Iris pigment epithelial cell (primary cell): ENCODE measurements around the gene MED10.
A peak's percentile ranks its signal among the peaks of the same experiment; 100 is the strongest.

Experiments used
- DNase-seq: peaks from one replicate; pipeline ENCODE4 v3.0.0-alpha.2; 2011; ENCODE audit warnings: low read depth

The MED10 gene

GRCh38 chr5:6348476-6349000 is 29.8 kb downstream of the MED10 start:
- no peak for DNase-seq

- DNase-seq = no peak
These were observed 30.7 kb downstream of the MED10 start for GRCh38 chr5:6347673-6348072.

- no peak for DNase-seq
These were observed 31.2 kb downstream of the MED10 start for GRCh38 chr5:6347165-6347564.

- DNase-seq = no peak
These were observed 33.8 kb downstream of the MED10 start for GRCh38 chr5:6344593-6344989.

- DNase-seq = no peak
These were observed 34.3 kb downstream of the MED10 start for GRCh38 chr5:6343951-6344592.

GRCh38 chr5:6342689-6343315 is 35.5 kb downstream of the MED10 start:
- no peak for DNase-seq

GRCh38 chr5:6340100-6340499 is 38.2 kb downstream of the MED10 start:
- no peak for DNase-seq

GRCh38 chr5:6338871-6339270 is 39.5 kb downstream of the MED10 start:
- DNase-seq = no peak

- no peak for DNase-seq
These were observed 40.2 kb downstream of the MED10 start for GRCh38 chr5:6338135-6338534.

GRCh38 chr5:6333182-6333905 is 45.0 kb downstream of the MED10 start:
- DNase-seq = no peak

- DNase-seq = peak; percentile 11
These were observed 50.2 kb downstream of the MED10 start for GRCh38 chr5:6328173-6328572.

- no peak for DNase-seq
These were observed 51.6 kb downstream of the MED10 start for GRCh38 chr5:6326776-6327175.

GRCh38 chr5:6322163-6322713 is 56.1 kb downstream of the MED10 start:
- no peak for DNase-seq
